ENCODE results near the gene WDFY2.

The WDFY2 gene

DNA sequence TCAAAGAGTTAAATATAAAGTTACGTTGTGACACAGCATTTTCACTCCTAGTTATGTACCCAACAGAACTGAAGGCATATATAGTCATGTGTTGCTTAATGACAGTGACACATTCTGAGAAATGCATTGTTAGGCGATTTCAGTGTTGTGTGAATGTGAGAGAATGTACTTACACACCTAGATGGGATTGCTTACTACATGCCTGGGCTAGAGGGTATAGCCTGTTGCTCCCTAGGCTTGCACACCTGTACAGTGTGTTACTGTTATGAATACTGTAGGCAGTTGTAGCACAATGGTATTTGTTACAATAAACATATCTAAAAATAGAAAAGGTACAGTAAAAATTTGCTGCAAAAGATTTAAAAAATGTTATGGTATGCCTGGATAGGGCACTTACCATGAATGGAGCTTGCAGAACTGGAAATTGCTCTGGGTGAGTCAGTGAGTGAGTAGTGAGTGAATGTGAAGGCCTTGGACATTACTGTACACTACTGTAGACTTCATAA is 130.5 kb downstream of the WDFY2 start:
- DNase-seq, result peak; percentile 60 to 82

DNA sequence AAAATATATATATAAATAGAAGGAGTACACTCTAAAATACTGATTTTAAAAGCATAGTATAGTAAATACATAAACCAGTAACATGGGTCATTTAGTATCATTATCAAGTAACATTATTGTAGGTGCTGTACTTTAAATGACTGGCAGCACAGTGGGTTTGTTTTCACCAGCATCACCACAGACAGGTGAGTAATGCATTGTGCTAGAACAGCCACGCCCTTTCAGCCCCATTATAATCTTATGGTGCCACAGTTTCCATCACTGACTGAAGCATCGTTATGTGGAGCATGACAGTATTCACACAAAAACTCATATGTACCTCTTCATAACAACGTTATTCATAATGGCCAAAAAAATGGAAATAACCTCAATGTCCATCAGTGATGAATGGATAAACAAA is 131.4 kb downstream of the WDFY2 start:
- no peak for DNase-seq

DNA sequence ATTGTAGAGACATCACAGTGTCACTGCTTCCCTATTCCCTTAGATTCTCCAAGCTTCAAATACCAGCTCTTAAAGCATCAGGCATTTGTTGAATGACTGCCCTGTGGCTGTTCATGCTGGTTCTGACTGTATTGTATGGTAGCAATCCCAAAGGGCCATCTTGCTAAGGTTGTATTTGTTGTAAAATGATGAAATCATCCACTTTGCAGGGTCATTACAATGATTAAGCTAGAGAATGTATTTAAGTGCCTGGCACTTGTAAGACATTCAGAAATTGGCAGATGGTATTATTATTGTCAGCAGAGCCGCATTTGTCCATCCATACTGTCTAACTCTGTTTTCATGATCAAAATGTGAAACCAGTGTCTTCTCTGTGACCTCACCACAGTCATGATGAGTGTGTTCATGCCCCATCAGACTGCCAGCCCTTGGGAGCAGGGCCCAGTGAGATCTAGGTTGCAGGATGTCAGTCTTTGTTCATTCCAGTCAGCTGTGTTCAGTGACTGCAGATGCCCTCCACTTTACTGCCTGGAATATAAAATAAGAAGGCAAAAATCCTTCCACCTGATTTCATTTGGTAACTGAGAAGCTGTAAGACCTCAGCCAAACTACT is 133.6 kb downstream of the WDFY2 start:
- DNase-seq, result no peak

DNA sequence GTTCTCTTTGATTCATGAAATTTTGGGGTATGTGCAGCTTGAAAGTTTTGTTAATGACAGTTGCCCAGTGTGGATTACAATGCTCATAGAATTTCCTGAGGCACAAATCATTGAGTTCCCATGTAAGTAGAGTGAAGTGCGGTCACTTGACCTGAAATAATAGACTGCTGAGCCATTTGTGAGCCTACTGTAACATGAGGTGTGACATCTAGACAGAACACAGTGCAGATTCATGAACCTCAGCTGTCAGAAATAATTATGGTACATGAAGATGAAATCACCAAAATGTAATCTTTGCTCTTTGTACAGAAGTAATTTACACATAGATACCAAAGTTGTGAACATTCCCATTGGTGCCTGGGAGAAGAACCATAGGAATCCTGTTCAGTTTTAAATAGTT is 135.1 kb downstream of the WDFY2 start:
- no peak for DNase-seq

DNA sequence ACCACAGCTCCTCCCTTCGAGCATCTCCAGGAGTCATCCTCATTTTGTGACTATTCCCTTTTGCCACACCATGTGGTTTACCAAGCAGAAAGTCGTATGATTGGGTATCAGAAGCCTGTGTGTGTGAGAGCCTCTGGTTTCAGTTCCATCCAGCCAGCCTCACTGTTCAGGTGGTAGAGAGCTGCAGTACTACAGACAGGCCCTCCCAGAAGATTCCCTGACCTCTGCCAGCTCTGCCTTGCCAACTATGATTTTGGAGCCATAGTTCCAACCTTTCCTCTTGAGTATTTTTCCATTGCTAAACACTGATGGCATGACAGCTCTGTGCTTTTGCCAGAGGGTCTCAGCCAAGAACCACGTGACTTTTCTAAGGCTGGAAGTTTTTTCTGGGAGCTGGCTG is 137.2 kb downstream of the WDFY2 start:
- no peak for DNase-seq

DNA sequence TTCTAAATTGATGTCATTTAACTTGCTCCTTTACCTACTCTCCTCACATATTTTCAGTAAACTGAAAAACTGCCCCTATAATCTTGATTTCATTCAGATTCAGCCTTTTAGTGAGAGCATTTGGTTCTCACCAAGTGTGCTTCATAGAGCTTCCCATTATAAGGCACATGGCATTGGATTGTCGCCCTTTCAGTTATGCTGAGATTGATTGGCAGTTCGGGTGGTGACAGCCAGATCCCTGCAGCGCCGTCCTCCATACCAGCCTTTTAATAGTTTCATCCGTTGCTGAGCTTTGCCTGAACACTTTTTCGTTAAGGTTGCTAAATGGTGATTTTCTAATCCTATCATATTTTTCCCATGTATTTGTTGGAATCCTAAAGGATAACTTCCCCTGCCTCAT is 139.3 kb downstream of the WDFY2 start:
- no peak for DNase-seq

DNA sequence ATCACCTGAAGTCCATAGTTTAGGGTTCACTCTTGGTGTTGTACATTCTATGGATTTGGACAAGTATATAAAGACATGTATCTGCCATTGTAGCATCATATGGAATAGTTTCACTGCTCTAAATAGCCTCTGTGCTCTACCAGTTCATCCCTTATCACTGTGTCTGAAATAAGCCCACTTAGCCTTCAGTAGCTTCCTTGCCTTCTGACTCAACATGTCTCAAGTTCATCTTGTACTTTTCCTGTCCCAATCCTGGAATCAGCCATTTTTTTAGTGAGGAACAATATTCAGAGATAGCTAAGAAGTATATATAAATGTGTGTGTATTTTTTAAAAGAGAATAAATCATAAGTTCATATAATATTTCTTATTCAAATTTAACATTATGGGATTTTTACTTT is 140.5 kb downstream of the WDFY2 start:
- no peak for DNase-seq

DNA sequence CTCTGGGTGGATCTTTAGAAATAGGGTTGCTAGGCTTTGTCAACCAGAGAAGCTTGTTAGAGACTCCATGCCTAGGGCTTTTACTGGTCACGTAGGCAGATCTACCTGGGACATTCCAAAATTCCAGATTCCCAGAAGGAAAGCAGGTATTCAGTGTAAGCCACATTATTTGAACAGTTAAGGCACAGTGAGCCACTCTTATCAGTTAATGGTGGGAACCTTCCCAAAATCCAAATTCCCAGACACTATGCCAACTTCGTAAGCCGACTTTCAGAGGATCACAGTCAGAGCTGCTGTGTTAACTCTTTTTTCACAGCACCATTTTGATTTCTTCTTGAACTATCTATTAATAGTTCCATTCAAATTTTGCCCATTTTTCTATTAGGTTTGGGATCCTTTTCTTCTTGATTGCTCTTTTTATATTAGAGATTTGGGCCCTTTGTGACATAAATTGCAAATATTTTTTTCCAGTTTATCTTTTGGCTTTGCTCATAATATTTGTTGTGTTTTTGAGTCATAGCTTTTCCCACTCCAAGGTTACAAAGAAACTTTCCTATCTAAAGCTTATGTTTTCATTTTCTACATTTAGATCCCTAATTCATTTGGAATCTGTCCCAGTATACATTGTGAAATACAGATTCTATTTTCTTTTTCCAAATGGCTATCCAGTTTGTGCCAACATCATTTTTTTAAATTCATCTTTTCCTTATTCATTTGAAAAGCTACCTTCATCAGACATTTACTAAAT is 142.4 kb downstream of the WDFY2 start:
- no peak for DNase-seq

DNA sequence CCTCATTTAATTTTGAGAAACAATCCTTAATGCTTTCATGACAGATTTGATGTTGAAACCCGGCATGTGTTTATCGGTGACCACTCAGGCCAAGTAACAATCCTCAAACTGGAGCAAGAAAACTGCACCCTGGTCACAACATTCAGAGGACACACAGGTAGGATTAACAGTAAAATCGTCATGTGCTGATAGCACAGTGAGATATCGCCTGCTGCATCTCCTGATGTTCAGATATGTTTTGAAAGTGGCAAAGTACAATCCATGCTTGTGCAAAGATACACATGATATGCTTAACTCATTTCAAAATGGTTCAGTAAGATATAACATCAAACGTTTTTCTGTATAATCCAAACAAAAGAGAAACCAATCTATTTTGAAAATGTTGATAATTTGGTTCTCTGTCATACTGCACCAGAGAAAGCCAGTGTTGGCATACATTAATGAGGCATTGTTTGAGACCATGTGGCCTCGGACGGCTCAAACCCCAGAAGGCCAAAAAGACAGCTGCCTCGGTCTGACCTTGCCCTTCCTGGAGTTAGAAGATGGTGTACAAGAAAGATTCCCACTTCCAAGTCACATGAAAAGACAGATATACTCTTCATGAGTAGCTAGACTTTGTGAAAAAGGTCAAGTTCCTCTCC is 143.5 kb downstream of the WDFY2 start:
- no peak for DNase-seq

DNA sequence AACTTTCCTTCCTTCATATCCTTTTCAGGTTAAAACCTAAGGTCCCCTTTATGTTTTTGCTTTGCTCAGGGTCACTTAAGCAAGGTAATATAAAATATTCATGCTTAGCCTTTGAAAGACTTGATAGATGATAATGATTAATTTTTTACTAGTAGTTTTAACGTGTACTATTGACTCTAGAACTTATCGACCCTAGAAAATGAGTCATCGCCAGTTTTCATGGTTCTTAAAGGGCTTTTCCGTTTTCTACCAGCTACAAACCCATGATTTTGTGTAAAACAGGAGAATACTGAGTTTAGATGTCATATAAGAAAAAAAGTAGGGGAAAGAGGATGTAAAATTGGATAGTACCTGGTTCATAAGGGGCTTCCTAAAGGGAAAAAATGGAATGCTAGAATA is 144.0 kb downstream of the WDFY2 start:
- DNase-seq, result no peak

DNA sequence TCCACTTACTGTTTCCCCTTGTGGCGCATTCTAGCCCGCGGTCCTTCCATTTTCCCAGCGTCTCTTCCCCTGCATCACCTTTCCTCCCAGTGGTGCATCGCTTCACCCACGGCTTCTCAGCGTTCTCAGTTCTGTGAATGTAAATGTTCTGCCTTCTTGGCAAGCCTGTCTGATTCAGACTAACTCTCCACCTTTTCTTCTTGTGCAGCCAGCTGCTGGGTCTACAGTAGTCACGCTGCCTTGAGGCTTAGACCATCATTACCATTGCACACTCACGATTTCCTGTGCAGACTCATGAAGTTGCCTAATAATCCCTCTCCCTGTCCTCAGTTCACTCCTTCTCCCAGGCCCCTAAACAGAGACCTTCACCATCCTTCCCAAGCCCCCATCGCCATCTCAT is 144.7 kb downstream of the WDFY2 start:
- DNase-seq, result no peak

DNA sequence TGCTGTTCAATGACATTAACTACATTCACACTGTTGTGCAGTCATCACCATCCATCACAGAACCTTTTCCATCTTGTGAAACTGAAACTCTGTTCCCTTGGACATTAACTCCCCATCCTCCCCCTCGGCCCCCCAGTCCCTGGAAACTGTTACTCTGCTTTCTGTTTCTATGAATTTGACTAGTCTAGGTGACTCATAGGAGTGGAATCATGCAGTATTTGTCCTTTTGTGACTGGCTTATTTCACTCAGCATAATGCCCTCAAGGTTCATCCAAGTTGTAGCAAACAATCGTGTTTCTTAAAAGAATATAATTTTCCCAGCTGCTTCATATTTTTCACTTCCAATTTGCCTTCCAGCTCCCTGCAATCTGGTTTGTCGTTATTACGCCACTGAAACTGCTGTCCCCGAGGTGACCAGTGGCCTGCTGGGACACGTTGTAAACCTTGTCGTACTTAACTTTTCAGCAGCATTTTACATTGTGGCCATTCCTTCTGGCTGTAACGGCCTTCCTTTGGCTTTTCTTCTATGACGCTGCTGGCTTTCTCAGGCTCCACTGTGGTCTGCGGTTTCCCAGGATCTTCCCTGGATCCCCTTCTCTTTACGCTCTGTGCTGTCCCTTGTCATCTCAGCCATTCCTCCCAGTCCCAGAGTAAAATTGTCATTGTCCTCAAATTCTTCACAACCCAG is 145.7 kb downstream of the WDFY2 start:
- no peak for DNase-seq

DNA sequence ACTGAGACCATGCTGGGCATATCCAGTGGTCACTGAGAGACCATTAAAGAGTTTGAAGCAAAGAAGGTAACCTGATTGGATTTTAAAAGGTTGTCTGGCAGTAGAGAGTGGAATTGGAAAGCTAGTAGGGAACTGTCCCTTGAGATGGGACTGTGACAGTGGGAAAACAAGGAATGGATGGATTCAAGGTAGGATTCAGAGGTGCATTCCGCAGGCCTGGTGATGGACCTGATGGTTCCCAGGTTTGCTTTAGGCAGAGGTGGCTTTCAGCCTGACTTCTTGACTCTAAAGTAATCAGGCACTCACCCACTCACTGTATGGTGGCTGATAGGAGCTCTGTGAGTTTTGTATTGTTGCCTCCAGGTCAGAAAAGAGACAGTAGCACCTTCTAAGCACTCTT is 146.7 kb downstream of the WDFY2 start:
- DNase-seq, result no peak

DNA sequence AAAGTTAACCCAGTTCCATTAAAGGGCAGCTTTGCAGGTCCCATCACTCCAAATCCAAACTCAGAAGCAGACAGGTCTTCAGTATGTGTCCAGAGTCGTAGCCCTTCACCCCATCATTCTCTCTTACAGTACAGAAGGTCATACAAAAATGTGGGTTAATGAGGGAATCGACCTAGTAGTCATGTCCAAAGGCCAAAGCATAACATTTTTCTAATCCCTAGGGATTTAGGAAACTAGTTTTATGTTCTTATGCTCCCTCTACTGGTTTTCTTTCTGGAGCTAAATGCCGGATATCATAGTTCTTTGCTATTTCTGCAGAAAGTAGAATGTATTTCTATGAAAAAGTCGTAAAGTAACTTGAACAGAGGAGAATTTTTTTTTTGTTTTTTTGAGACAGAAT is 147.5 kb downstream of the WDFY2 start:
- no peak for DNase-seq

DNA sequence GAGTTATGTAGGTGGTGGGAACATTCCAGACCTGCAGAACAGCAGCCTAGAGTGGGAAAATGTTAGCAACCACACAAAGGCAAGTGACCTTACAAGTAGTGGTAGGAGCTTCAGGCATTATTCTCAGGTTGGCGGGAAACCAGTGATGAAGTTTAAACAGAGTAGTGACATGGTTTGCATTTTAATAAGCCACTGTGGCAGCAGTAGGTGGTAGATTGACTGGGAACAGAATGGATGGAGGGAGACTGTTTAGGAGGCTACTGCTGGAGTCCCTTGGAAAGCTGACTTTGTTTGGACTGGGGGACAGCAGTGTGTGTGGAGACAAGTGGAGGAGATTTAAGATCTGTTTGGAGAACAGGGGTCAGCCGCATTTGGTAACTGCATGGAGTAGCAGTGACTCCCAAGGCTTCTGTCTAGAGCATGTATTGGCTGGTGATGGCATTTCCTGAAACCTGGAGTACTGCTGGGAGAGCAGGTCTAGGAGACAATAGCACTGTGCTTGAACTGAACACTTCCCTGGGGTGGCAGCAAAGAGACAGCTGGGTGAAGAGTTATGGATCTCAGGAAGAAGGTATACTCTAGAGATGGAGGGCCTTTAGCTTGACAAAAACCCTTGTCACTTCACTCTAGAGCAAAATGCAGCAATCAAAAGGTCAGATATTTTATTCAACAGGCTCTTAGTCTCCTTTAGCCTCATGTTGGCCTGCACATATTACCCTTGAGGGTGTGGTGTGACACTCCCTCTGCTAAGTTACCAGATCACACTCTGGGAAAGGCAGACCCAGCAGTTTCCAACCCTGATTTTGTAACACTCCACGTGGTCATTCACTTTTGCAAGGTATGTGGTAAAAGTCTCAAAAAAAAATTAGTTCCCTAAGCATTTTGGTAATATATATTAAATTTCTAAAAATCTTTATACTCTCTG is 149.4 kb downstream of the WDFY2 start:
- DNase-seq, result peak; percentile 65 to 81

DNA sequence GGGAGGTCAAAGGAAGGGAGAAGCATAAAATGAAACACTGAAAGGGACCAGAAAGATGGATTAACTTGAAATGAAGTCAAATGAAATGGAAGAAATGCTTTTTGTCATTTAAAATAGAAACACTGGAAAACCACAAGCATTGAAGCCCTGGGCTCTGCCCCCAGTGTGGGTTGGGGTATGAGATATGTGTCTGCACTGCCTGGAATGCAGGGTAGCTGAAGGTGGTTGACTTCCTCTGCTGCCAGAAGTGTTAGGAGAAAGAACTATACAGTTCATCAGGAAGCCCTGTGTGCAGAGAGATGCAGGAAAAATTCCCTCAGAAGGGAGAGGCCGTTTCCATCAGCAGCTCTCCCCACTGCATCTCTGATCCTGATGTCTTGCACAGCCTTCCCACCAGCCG is 150.5 kb downstream of the WDFY2 start:
- DNase-seq, result no peak

DNA sequence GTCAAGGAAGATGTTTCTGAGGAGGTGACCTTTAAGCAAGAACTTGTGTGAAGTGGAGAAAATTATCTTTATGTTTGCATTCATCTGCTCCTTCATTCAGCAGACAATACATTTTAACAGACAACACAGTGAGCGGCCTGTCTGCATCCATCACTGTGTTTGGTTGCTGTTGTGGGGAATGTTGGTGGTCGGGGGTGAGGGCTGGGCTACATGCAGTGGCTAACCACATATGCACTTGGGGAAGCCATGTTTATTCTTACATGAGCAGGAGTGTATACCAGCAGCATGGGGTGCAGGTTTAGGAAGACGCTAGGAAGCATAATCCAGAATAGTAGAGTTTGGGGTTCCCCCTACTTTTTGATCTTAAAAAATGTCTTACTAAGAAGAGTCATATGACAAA is 153.3 kb downstream of the WDFY2 start:
- no peak for DNase-seq

DNA sequence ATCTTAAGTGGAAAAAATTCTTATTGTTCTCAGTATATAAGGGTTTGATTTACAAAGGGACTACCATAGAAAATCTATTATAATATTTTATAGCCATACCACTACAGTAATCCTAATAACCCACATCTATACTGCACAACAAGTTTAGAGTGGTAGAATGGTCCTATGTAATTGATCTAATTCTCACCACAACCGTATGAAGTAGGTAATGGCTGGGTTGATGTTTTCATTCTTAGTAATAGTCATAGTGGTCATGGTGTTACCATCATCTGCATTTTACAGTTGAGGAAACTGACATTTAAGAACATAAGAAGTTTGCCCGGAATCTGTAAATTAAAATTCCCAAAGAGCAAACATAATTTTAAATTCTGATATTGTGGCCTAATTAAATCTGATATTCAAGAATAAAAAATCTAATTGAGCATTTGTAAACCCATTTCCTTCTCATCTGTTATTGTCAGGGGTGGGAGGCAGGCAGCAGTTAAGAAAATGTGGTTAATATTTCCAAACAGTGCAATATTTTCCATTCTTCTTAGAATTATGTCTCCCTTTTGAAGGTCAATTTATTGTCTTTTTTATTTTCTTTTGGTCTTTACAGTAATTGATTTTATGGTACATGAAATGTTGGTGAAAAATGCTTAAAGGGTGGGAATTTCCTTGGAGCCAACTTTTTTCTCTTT is 154.1 kb downstream of the WDFY2 start:
- DNase-seq, result no peak

DNA sequence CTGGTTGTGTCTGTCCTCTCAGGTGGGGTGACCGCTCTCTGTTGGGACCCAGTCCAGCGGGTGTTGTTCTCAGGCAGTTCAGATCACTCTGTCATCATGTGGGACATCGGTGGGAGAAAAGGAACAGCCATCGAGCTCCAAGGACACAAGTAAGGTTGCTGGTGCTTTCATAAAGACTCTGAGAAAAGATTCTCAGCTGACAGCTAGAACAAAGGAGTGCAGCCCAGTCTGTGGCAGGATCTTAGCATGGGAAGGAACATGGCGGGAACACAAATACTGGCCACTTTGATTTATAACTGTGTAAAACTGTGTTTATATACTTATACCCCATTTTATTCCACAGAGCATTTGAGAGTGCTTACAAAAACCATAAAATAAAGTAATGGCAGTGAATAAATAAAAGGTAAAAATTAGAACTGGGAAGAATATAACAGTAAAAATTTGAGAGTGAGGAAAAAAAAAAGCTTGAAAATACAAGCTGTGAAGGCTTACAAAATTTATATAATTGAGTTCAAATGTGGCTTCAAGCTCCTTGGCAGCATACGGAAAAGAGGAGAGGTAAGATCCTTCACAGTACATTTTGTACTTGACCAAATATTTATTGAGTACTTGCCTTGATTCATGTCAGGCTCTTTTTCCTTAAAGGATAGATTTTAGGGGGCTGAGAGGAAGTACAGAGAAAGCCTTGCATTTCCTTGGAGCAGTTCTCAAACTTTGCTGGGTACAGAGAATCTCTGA is 154.9 kb downstream of the WDFY2 start:
- no peak for DNase-seq

DNA sequence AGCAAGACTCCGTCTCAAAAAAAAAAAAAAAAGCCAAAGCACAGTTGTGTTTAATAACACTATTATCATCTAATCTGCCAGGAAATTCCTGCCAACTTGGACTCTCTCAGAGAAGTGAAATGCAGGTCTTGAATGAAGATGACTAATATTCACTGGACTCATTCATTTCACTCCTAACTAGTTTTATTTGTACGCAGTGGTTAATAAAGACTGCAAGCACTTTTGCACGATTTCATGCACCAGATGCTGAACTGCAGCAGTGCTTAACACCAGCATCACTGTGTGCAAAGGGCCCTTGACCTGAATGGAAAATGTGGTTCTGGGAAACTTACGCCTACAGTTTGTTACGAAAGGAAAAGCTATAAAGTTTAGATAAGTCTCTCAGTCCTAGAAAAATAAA is 156.4 kb downstream of the WDFY2 start:
- DNase-seq, result no peak

DNA sequence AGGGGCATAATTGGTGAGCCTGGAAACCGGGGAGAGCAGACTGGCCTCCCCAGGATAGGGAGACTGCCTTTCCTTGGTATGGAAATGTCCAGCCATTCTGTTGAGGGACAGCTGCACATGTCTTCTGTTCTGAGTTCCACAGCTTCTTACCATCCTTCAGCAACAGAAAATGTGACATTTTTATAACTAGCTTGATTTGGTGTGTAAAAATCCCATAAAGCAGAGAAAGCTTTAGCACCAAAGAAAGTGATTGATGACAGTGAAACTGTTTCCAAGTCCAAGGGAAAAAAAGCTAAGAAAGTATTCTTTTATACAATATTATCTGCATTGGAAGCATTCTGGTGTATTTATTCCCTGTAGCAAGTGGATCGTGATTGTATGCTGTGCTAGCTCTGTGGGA is 157.8 kb downstream of the WDFY2 start:
- no peak for DNase-seq

Data from inflammatory macrophage (primary cell).